Muscle of leg (tissue), 16 donors: Measurements from ENCODE around the gene UTP3. TPM values are rescaled to one million over a fixed set of nuclear protein-coding genes. Genes with fewer than 3 reads are reported as not detected.
A peak's percentile ranks its signal among the peaks of the same experiment; 100 is the strongest.
"Not testable (repeated sequence)": the region's sequence is repeated elsewhere in the genome, so short reads cannot be mapped to it uniquely, and the experiment has no call there.

ENCODE experiments used
- DNase-seq: peaks from one replicate; pipeline ENCODE4 v3.0.0; 2013
- H3K27ac ChIP-seq: one replicate; pipeline ENCODE4 v1.5.1; 2013; ENCODE audit warnings: mild to moderate bottlenecking, low read length, control low read depth
- H3K27me3 ChIP-seq: one replicate; pipeline ENCODE4 v1.6.1; 2013; ENCODE audit warnings: low read length; ENCODE audit not compliant: control insufficient read depth, insufficient read depth
- H3K36me3 ChIP-seq: one replicate; pipeline ENCODE4 v1.6.1; 2013; ENCODE audit warnings: low read length; ENCODE audit not compliant: control insufficient read depth, insufficient read depth
- H3K4me1 ChIP-seq: one replicate; pipeline ENCODE4 v1.6.1; 2013; ENCODE audit warnings: low read length; ENCODE audit not compliant: control insufficient read depth, insufficient read depth
- H3K4me3 ChIP-seq: one replicate; pipeline ENCODE4 v1.5.1; 2013; ENCODE audit warnings: low read length, control low read depth
- H3K9me3 ChIP-seq: replicated peaks from 2 replicates; pipeline ENCODE4 v1.6.1; 2013; ENCODE audit warnings: low read depth, low read length; ENCODE audit not compliant: control insufficient read depth
- WGBS: methylation state at CpG from one replicate; pipeline ENCODE4 v1.1.5; 2013; ENCODE audit warnings: missing lambda C conversion rate; ENCODE audit not compliant: insufficient coverage; 5-methylcytosine and 5-hydroxymethylcytosine counted together
- long read RNA-seq, 11 donors: transcript quantifications; one replicate each; lab custom pipeline, GENCODE V29; 2026
- polyA plus RNA-seq, 8 donors: library from polyadenylated mRNA; unstranded; fragments of 120-200 nt; gene quantifications; one replicate each; pipeline versions ENCODE4 v1.2.1 to v1.2.3, GENCODE V29; 2013; ENCODE audit warnings: inconsistent platforms in 1 of 8, low replicate concordance in 1 of 8; ENCODE audit not compliant: insufficient read length in 8 of 8, insufficient read depth in 1 of 8
- total RNA-seq: library from RNA; stranded (reverse); fragments of 120-200 nt; gene quantifications from one replicate; pipeline ENCODE4 v1.2.4, GENCODE V29; 2013

Gene UTP3, protein sequence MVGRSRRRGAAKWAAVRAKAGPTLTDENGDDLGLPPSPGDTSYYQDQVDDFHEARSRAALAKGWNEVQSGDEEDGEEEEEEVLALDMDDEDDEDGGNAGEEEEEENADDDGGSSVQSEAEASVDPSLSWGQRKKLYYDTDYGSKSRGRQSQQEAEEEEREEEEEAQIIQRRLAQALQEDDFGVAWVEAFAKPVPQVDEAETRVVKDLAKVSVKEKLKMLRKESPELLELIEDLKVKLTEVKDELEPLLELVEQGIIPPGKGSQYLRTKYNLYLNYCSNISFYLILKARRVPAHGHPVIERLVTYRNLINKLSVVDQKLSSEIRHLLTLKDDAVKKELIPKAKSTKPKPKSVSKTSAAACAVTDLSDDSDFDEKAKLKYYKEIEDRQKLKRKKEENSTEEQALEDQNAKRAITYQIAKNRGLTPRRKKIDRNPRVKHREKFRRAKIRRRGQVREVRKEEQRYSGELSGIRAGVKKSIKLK
- total RNA-seq (10.7 TPM), polyA plus RNA-seq (10 to 100 TPM; 19.3 to 28.7 (median 23.8) TPM)
- long read RNA-seq, donor 1, transcript UTP3-201 (1 exons, 2,073 nt) = major isoform, 7 of 7 reads
- long read RNA-seq, donor 1, partial matches to known transcripts = 0 of 7 reads
- long read RNA-seq, donor 1, other reads (novel, unspliced or antisense) = 0 of 7 reads
- long read RNA-seq, donor 2, partial matches to known transcripts = 0 of 2 reads
- long read RNA-seq, donor 2, other reads (novel, unspliced or antisense) = 0 of 2 reads
- long read RNA-seq, donor 3, transcript UTP3-201 (1 exons, 2,073 nt) = major isoform, 18 of 18 reads
- long read RNA-seq, donor 3, partial matches to known transcripts = 0 of 18 reads
- long read RNA-seq, donor 3, other reads (novel, unspliced or antisense) = 0 of 18 reads
- long read RNA-seq, donor 4, transcript UTP3-201 (1 exons, 2,073 nt) = major isoform, 7 of 7 reads
- long read RNA-seq, donor 4, partial matches to known transcripts = 0 of 7 reads
- long read RNA-seq, donor 4, other reads (novel, unspliced or antisense) = 0 of 7 reads
- long read RNA-seq, donor 5, transcript UTP3-201 (1 exons, 2,073 nt) = major isoform, 26 of 26 reads
- long read RNA-seq, donor 5, partial matches to known transcripts = 0 of 26 reads
- long read RNA-seq, donor 5, other reads (novel, unspliced or antisense) = 0 of 26 reads
- long read RNA-seq, donor 6, transcript UTP3-201 (1 exons, 2,073 nt) = major isoform, 21 of 21 reads
- long read RNA-seq, donor 6, partial matches to known transcripts = 0 of 21 reads
- long read RNA-seq, donor 6, other reads (novel, unspliced or antisense) = 0 of 21 reads
- long read RNA-seq, donor 7, transcript UTP3-201 (1 exons, 2,073 nt) = major isoform, 27 of 27 reads
- long read RNA-seq, donor 7, partial matches to known transcripts = 0 of 27 reads
- long read RNA-seq, donor 7, other reads (novel, unspliced or antisense) = 0 of 27 reads
- long read RNA-seq, donor 8, transcript UTP3-201 (1 exons, 2,073 nt) = major isoform, 13 of 13 reads
- long read RNA-seq, donor 8, partial matches to known transcripts = 0 of 13 reads
- long read RNA-seq, donor 8, other reads (novel, unspliced or antisense) = 0 of 13 reads
- long read RNA-seq, donor 9, transcript UTP3-201 (1 exons, 2,073 nt) = major isoform, 12 of 12 reads
- long read RNA-seq, donor 9, partial matches to known transcripts = 0 of 12 reads
- long read RNA-seq, donor 9, other reads (novel, unspliced or antisense) = 0 of 12 reads
- long read RNA-seq, donor 10, transcript UTP3-201 (1 exons, 2,073 nt) = major isoform, 14 of 14 reads
- long read RNA-seq, donor 10, partial matches to known transcripts = 0 of 14 reads
- long read RNA-seq, donor 10, other reads (novel, unspliced or antisense) = 0 of 14 reads
- long read RNA-seq, donor 11, transcript UTP3-201 (1 exons, 2,073 nt) = major isoform, 14 of 14 reads
- long read RNA-seq, donor 11, partial matches to known transcripts = 0 of 14 reads
- long read RNA-seq, donor 11, other reads (novel, unspliced or antisense) = 0 of 14 reads

DNA sequence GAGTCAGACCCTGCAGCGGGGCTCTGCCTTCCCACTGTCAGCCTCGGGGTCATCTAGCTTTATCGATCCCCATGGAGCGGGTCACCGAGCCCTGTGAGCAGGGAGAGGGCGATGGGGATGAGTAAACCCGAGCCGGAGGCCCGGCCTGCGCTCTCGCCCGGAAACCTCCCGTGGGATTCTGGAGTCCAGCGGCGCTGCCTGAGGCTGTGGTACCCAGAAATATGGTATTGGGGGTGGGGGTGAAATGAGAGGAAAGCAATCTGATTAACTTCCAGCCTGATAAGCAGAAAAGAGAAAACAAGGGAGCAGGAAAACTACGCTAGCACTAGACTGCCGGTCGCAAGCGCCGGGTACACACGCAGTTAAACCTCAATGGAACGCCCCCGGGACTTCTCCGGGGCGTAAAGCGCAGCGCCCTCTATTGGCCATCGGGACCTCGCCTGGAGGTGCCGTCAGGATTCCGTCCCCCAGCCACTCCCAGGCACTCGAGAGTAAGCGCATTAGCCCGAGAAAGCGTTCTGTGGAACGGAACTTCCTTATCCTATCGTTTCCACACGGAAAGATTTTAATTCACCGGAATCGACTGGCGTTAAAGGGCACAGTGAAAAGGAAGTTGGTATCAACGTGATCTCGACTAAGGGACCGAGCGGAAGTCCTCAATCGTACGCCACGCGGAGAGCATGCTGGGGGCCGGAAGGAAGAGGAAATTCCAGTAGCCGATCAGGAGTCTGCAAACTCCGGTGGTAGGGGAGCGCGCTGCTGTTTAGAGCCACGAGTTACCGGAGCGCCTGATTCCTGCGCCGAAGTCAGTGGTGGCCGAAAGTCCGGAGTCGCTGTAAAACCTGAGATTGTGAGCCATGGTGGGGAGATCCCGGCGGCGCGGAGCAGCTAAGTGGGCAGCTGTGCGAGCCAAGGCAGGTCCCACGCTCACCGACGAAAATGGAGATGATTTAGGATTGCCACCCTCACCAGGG is at the start of gene UTP3:
UTP3 (plus strand) TSS at position 712 of the 974 bp plus-strand sequence; CDS start at position 858, 146 bp downstream.
- peak within 1 kb of the TSS; percentile 96 for H3K27ac ChIP-seq
- H3K9me3 ChIP-seq = no peaks in the 10 kb centered on the region
- WGBS = under 1% methylated on average over 49 of the region's 70 CpGs
- H3K4me3 ChIP-seq = peak within 1 kb of the TSS; percentile 87
- peaks cover 6% of the 10 kb centered on the region for H3K36me3 ChIP-seq
- DNase-seq = peak; percentile 100
- peaks cover 10% of the 10 kb centered on the region for H3K4me1 ChIP-seq
- H3K27me3 ChIP-seq = no peaks in the 10 kb centered on the region

DNA sequence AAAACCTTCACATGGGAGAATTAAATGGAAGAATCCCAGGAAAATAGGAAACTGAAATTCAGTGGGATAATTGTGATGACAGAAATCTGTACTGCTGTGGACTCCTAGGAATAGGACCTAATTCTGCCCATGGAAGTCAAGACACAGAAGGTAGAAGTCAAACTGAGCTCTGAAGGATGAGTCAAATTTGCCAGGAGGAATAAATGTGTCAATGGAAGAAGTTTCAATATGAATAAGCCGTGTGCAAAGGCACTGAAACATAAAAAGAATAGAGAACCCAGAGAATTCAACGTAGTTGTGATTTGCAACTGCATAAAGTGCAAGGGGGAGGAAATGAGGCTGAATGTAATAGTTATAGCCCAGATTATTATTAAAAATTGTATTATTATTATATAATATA is 48.1 kb upstream of the UTP3 start:
- H3K4me1 ChIP-seq = no peaks in the 10 kb centered on the region
- WGBS = 100% methylated on average over 1 of the region's 2 CpGs
- H3K9me3 ChIP-seq = no peaks in the 10 kb centered on the region
- no peak overlapping the region for H3K27ac ChIP-seq
- no peak for DNase-seq
- no peak overlapping the region for H3K4me3 ChIP-seq
- no peaks in the 10 kb centered on the region for H3K27me3 ChIP-seq
- no peaks in the 10 kb centered on the region for H3K36me3 ChIP-seq

- WGBS = no CpG with 5 or more reads among the region's 4 CpGs
- not testable (repeated sequence) for H3K36me3 ChIP-seq, H3K9me3 ChIP-seq, H3K27me3 ChIP-seq, H3K27ac ChIP-seq, H3K4me1 ChIP-seq, H3K4me3 ChIP-seq, DNase-seq
Measured at GRCh38 chr4:70650741-70651140, 37.6 kb upstream of the UTP3 start.

DNA sequence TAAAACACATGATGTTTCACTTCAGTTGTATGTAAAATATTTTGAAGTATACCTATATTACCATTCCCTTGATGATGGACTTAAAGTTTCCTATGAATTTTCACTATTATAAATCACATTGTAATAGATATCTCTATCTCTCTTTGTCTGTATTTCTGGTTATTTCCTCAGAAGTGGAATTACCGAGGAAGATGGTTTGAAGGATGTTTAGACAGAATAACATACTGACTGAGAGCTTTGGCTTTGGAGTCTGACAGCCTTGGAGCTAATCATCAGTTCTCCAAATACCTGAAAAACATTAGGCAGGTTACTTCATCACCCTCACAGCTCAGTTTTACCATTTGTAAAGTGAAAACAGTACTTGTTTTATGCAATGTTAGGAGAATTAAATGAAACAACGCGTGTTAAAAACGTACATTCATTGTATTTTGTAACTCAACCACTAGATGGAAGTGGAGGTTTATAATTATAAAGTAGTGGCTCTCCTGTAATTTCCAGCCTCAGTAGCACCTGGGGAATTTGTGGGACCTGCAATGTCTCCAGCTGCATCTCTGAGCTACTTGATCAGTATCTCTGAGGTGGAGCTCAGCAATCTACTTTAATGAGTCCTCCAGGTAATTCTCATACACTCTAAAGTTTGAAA is 36.3 kb upstream of the UTP3 start:
- Histone ChIP-seq H3K9me3 (no peaks in the 10 kb centered on the region), H3K4me3 (no peak overlapping the region), H3K27ac (no peak overlapping the region), H3K4me1 (no peaks in the 10 kb centered on the region), H3K27me3 (no peaks in the 10 kb centered on the region), H3K36me3 (no peaks in the 10 kb centered on the region)
- no CpG with 5 or more reads among the region's 4 CpGs for WGBS
- peak; percentile 48 for DNase-seq

DNA sequence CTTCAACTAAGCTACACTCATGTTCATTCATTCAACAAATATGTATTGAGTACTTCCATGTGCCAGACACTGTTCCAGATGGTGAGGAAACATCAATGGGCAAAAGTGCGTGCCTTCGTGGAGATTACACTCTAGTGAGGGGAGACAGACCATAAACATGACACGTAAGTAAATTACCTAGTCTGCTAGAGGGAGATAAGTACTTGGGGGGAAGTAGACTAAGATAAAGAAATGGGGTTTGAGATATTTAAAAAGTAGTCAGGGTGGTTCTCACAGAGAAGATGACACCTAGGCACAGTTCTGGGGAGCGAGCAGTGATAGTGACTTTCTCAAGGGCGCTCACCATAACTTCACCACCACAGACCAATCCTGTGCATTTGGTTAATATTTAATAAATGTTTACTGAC is 33.7 kb upstream of the UTP3 start:
- Histone ChIP-seq H3K4me1 (no peaks in the 10 kb centered on the region), H3K9me3 (no peaks in the 10 kb centered on the region), H3K36me3 (no peaks in the 10 kb centered on the region), H3K4me3 (no peak overlapping the region), H3K27ac (no peak overlapping the region), H3K27me3 (no peaks in the 10 kb centered on the region)
- 60% methylated on average over 1 of the region's 5 CpGs for WGBS
- DNase-seq = no peak

DNA sequence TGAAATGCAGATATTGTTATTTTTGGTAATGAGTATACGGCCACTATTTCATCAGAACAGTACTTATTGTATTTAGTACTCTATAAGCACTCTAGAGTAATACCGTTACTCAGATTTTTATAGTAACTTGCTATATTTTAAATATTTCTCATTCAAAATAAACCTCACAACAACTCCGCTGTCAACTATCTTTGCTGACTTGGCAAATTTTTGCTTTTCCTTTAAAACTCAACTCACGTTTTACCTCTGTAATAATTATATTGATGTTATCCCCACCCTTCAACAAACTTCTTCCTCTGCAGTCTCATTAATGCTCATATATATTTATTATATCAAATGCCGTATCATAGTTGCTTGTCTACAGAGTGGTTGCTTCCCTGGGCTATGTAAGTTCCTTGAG is 31.0 kb upstream of the UTP3 start:
- no CpG with 5 or more reads among the region's 5 CpGs for WGBS

DNA sequence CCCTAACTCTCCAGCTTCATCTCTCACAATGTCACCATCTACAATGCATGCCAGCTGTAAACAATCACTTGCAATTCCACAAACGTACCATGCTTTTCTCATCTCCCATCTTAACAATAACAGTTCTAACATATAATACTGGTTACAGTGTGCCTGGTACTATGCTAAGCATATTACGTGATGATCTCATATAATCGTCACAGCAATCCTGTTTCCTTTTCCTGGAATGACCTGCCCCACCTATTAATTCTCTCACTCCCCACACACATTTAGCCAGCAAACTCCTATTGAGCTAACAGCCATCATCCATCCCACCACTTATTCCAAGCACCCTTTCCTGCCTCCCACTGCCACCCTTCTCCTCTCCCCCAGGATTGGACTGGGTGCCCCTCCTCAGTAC is 29.9 kb upstream of the UTP3 start:
- no peaks in the 10 kb centered on the region for H3K9me3 ChIP-seq
- no peak overlapping the region for H3K27ac ChIP-seq
- no peak overlapping the region for H3K4me3 ChIP-seq
- no peaks in the 10 kb centered on the region for H3K27me3 ChIP-seq
- 77% methylated on average over 2 of the region's 3 CpGs for WGBS
- H3K36me3 ChIP-seq = no peaks in the 10 kb centered on the region
- H3K4me1 ChIP-seq = no peaks in the 10 kb centered on the region
- DNase-seq = no peak

More for the DNA sequence above, 31.0 kb upstream of the UTP3 start:
- no peak overlapping the region for H3K4me3 ChIP-seq
- H3K4me1 ChIP-seq = no peaks in the 10 kb centered on the region
- H3K27ac ChIP-seq = no peak overlapping the region
- H3K27me3 ChIP-seq = no peaks in the 10 kb centered on the region
- no peaks in the 10 kb centered on the region for H3K36me3 ChIP-seq
- DNase-seq = no peak
- H3K9me3 ChIP-seq = no peaks in the 10 kb centered on the region

DNA sequence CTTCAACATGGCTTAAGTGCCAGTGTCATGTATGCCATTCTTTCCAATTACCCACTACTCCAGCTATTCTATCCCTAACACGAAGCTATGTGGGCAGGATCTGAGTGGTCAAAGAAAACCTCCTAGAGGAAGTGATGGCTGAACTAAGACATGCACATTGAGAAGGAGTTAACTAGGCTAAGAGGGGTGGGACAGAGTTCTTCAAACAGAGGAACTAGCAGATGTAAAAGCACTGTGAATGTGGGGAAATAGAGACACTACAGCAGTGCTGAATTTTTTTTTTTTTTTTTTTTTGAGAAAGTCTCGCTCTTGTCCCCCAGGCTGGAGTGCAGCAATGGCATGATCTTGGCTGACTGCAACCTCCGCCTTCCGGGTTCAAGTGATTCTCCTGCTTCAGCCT is 28.2 kb upstream of the UTP3 start:
- no peak for DNase-seq
- Histone ChIP-seq H3K36me3 (no peaks in the 10 kb centered on the region), H3K9me3 (no peaks in the 10 kb centered on the region), H3K27ac (no peak overlapping the region), H3K27me3 (no peaks in the 10 kb centered on the region), H3K4me3 (no peak overlapping the region), H3K4me1 (no peaks in the 10 kb centered on the region)
- 90% methylated on average over 2 of the region's 4 CpGs for WGBS
